OCI-LY7 (cell line): ENCODE data around the gene LGI2. TPM values are rescaled to one million over a fixed set of nuclear protein-coding genes. Genes with fewer than 3 reads are reported as not detected.

Experiments
- BruUV-seq: library from RNA; stranded (reverse); fragments of 400-500 nt; replicated peaks from 2 replicates; lab custom pipeline; 2021; lab: Mats Ljungman, UMichigan
- CTCF ChIA-PET: fragments of 300-600 bp; sonication (Branson Sonifier 250); formaldehyde crosslinking; loops from one replicate; lab custom pipeline; 2022; ENCODE audit warnings: antibody characterized with exemption; ENCODE audit not compliant: unreplicated experiment; lab: Charles Lee
- POLR2A ChIA-PET: fragments of 300-600 bp; sonication (Branson Sonifier 250); formaldehyde crosslinking; loops from one replicate; lab custom pipeline; 2022; ENCODE audit warnings: antibody characterized with exemption; lab: Charles Lee
- DNase-seq: peaks from one replicate; pipeline ENCODE4 v3.0.0-alpha.2; 2015; ENCODE audit warnings: low spot score
- H2AFZ ChIP-seq: fragments of 200-600 bp; sonication (generic), shearing (Covaris generic); 2 replicates; pipeline ENCODE4 v1.6.1; 2014; ENCODE audit warnings: mild to moderate bottlenecking, antibody characterized with exemption, low read length, moderate library complexity
- H3K27ac ChIP-seq: fragments of 200-600 bp; sonication (generic); 2 replicates; pipeline ENCODE4 v1.5.1; 2014; ENCODE audit warnings: mixed run types, low read depth, mild to moderate bottlenecking, moderate library complexity, low read length, inconsistent platforms; ENCODE audit not compliant: poor library complexity, severe bottlenecking
- H3K36me3 ChIP-seq: fragments of 200-600 bp; sonication (generic); 2 replicates; pipeline ENCODE4 v1.6.1; 2014; ENCODE audit warnings: mild to moderate bottlenecking, antibody characterized with exemption, low read length, moderate library complexity, mixed read lengths; ENCODE audit not compliant: insufficient read depth
- H3K4me1 ChIP-seq: fragments of 200-600 bp; sonication (generic); 2 replicates; pipeline ENCODE4 v1.5.1; 2014; ENCODE audit warnings: mild to moderate bottlenecking, low read length; ENCODE audit not compliant: insufficient read depth, poor library complexity, severe bottlenecking
- H3K4me2 ChIP-seq: fragments of 200-600 bp; sonication (generic); 2 replicates; pipeline ENCODE4 v1.6.1; 2014; ENCODE audit warnings: mild to moderate bottlenecking, low read length
- H3K4me3 ChIP-seq: fragments of 200-600 bp; sonication (generic); 2 replicates; pipeline ENCODE4 v1.5.1; 2014; ENCODE audit warnings: mild to moderate bottlenecking, low read depth, low read length; ENCODE audit not compliant: poor library complexity, severe bottlenecking
- H3K79me2 ChIP-seq: fragments of 200-600 bp; sonication (generic); 2 replicates; pipeline ENCODE4 v1.6.1; 2016; ENCODE audit warnings: low read depth, mild to moderate bottlenecking, low read length, moderate library complexity, mixed read lengths; ENCODE audit not compliant: insufficient read depth
- H3K9me2 ChIP-seq: fragments of 200-600 bp; sonication (generic); 2 replicates; pipeline ENCODE4 v1.6.1; 2016; ENCODE audit warnings: mild to moderate bottlenecking, low read length, mixed read lengths; ENCODE audit not compliant: insufficient read depth
- H3K9me3 ChIP-seq: fragments of 200-600 bp; sonication (generic); 2 replicates; pipeline ENCODE4 v1.6.1; 2014; ENCODE audit warnings: mild to moderate bottlenecking, mixed run types, low read length, mixed read lengths
- H4K20me1 ChIP-seq: fragments of 200-600 bp; sonication (generic); 2 replicates; pipeline ENCODE4 v1.6.1; 2014; ENCODE audit warnings: mild to moderate bottlenecking, antibody characterized with exemption, low read length, moderate library complexity, mixed read lengths; ENCODE audit not compliant: insufficient read depth
- EZH2phosphoT487 ChIP-seq: fragments of 200-600 bp; sonication (generic); IDR thresholded peaks from 2 replicates; pipeline ENCODE4 v1.6.1; 2018; ENCODE audit warnings: low read depth, borderline replicate concordance, mild to moderate bottlenecking, mixed run types, antibody characterized with exemption, low read length, moderate library complexity, mixed read lengths
- intact Hi-C: fragments of 100-400 bp; cut with micrococcal nuclease; formaldehyde crosslinking; loops from one replicate; pipeline ENCODE4 v1.10.0; 2022; ENCODE audit not compliant: unreplicated experiment
- total RNA-seq, 2 experiments: library from RNA; depleted of rRNA in 1 of 2; stranded (reverse); fragments of >200 nt in 1 of 2; shearing (Covaris generic) in 1 of 2; gene quantifications; 2 replicates each; pipeline ENCODE4 v1.2.3, GENCODE V29; 2014 to 2022
- TF ChIP-seq, protein P1 (sequence below): fragments of 200-600 bp; sonication (generic); conservative IDR thresholded peaks from 2 replicates; pipeline ENCODE4 v1.5.1; 2014; ENCODE audit warnings: mild to moderate bottlenecking, antibody characterized with exemption, low read length, moderate library complexity, mixed read lengths

Gene LGI2
- total RNA-seq, 2 experiments from 2014 or later: not detected

DNA sequence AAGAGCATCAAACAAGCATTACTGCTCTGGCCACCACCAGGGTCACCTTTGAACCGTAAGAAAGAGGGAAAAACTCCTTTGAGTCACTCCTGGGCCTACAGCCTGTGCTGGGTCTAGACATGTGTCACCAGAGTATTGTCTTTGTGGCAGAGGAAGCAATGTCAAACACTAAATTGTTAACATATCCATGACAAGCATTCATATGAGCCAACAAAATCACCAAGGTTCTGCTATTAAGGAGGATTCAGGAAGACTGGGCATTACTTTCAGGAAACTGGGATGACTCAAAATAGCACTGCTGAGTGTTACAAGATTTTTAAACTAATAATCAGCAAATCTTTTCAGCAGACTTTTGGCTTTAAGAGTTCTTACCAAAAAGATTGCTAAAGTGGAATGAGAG, 28.1 kb downstream of the LGI2 start:
- no peaks in the 10 kb centered on the region for H3K36me3 ChIP-seq
- no peaks in the 10 kb centered on the region for H3K79me2 ChIP-seq

DNA sequence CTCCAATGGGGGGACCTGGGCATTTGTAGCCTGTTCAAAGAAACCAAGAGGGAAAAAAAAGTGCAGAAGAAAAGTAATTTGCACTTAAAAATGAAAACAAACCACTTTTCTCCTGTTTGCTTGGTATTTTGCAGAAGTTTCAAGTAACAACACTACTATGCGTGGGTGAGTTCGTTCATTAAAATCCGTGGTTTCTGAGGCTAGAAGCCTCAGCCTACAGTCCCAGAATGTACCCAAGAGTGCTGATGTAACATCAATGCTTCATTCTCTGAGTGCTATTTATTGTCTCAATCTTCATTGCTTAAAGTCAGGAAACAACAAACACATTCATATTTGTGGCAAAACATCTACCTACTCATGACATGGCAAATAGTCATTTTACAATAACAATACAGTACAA, 29.2 kb downstream of the LGI2 start:
- Histone ChIP-seq H3K4me3 (no peak overlapping the region), H3K79me2 (no peaks in the 10 kb centered on the region), H2AFZ (no peak overlapping the region), H3K27ac (no peak overlapping the region), H3K4me2 (no peak overlapping the region), H3K36me3 (no peaks in the 10 kb centered on the region), H3K4me1 (peaks cover 13% of the 10 kb centered on the region), H3K9me2 (no peaks in the 10 kb centered on the region), H3K9me3 (no peaks in the 10 kb centered on the region), H4K20me1 (no peaks in the 10 kb centered on the region)
- TF ChIP-seq, protein P1, sequence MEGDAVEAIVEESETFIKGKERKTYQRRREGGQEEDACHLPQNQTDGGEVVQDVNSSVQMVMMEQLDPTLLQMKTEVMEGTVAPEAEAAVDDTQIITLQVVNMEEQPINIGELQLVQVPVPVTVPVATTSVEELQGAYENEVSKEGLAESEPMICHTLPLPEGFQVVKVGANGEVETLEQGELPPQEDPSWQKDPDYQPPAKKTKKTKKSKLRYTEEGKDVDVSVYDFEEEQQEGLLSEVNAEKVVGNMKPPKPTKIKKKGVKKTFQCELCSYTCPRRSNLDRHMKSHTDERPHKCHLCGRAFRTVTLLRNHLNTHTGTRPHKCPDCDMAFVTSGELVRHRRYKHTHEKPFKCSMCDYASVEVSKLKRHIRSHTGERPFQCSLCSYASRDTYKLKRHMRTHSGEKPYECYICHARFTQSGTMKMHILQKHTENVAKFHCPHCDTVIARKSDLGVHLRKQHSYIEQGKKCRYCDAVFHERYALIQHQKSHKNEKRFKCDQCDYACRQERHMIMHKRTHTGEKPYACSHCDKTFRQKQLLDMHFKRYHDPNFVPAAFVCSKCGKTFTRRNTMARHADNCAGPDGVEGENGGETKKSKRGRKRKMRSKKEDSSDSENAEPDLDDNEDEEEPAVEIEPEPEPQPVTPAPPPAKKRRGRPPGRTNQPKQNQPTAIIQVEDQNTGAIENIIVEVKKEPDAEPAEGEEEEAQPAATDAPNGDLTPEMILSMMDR: no peak
- TF ChIP-seq EZH2phosphoT487: no peak
- BruUV-seq: no TSS peak
- POLR2A ChIA-PET: no interaction called here
- intact Hi-C loops: no loop called here
- CTCF ChIA-PET: no interaction called here
- no peak for DNase-seq

More for the DNA sequence above, 28.1 kb downstream of the LGI2 start:
- TF ChIP-seq EZH2phosphoT487: no peak
- TF ChIP-seq, protein P1: no peak
- intact Hi-C loops: no loop called here
- no TSS peak for BruUV-seq
- CTCF ChIA-PET: no interaction called here
- Histone ChIP-seq H3K27ac (no peak overlapping the region), H3K9me2 (no peaks in the 10 kb centered on the region), H3K9me3 (no peaks in the 10 kb centered on the region), H3K4me1 (peaks cover 13% of the 10 kb centered on the region), H3K4me3 (no peak overlapping the region), H3K4me2 (no peak overlapping the region), H2AFZ (no peak overlapping the region), H4K20me1 (no peaks in the 10 kb centered on the region)
- no peak for DNase-seq
- POLR2A ChIA-PET: no interaction called here

DNA sequence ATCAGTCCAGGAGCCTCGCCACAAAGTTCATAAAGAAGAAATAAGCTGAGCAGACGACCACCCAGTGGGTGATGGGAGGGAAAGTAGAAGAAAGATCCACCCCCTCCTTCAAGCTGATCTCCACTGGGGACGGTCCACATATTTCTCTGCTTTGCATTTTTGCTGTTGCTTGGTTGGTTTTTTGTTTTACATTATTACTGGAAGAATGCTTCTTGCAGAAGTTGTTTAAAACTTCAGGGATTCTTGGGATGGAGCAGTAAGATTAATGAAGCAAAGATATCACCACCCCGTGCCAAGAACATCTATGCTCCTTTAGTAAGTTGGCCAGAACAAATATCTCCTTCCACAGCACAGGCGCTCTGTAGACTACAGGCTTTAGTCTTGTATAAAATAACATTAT, 30.1 kb downstream of the LGI2 start:
- Histone ChIP-seq H3K4me1 (peaks cover 13% of the 10 kb centered on the region), H4K20me1 (no peaks in the 10 kb centered on the region), H3K9me2 (no peaks in the 10 kb centered on the region), H3K4me2 (no peak overlapping the region), H2AFZ (no peak overlapping the region), H3K9me3 (no peaks in the 10 kb centered on the region), H3K4me3 (no peak overlapping the region), H3K36me3 (no peaks in the 10 kb centered on the region), H3K27ac (no peak overlapping the region), H3K79me2 (no peaks in the 10 kb centered on the region)
- ChIA-PET POLR2A (no interaction called here), CTCF (no interaction called here)
- TF ChIP-seq, protein P1: no peak
- no peak for TF ChIP-seq EZH2phosphoT487
- BruUV-seq: no TSS peak
- intact Hi-C loops: no loop called here
- DNase-seq: no peak
